PC-9 (cell line): Measurements from ENCODE around the gene EPHA1. TPM values are rescaled to one million over a fixed set of nuclear protein-coding genes. Genes with fewer than 3 reads are reported as not detected.

ENCODE experiments used
- BruUV-seq: library from RNA; stranded (reverse); fragments of 400-500 nt; replicated peaks from 2 replicates; lab custom pipeline; 2021; lab: Mats Ljungman, UMichigan
- CTCF ChIA-PET: fragments of 300-600 bp; sonication (Branson Sonifier 250); formaldehyde crosslinking; loops from one replicate; lab custom pipeline; 2022; ENCODE audit warnings: antibody characterized with exemption; lab: Charles Lee
- POLR2A ChIA-PET: fragments of 300-600 bp; sonication (Branson Sonifier 250); formaldehyde crosslinking; loops from one replicate; lab custom pipeline; 2022; ENCODE audit warnings: antibody characterized with exemption; ENCODE audit not compliant: unreplicated experiment; lab: Charles Lee
- DNase-seq, 2 experiments: peaks; one replicate each; pipeline versions ENCODE4 v3.0.0 to v3.0.0-alpha.2; 2015 to 2022; ENCODE audit warnings: mixed read lengths in 1 of 2
- H2AFZ ChIP-seq: fragments of 200-600 bp; sonication (generic); 2 replicates; pipeline ENCODE4 v1.8.1; 2017; ENCODE audit warnings: antibody characterized with exemption
- H3F3A ChIP-seq: fragments of 200-600 bp; sonication (generic); 2 replicates; pipeline ENCODE4 v1.8.1; 2017; ENCODE audit warnings: antibody characterized with exemption, mild to moderate bottlenecking, low read depth; ENCODE audit not compliant: insufficient read depth
- H3K27ac ChIP-seq: fragments of 200-600 bp; sonication (generic); 2 replicates; pipeline ENCODE4 v1.6.1; 2016; ENCODE audit warnings: mixed run types
- H3K27me3 ChIP-seq: fragments of 200-600 bp; sonication (generic); 2 replicates; pipeline ENCODE4 v1.6.1; 2016; ENCODE audit warnings: low read depth, mixed run types; ENCODE audit not compliant: insufficient read depth
- H3K36me3 ChIP-seq: fragments of 200-600 bp; sonication (generic); 2 replicates; pipeline ENCODE4 v1.6.1; 2016; ENCODE audit warnings: low read depth, mixed run types
- H3K4me1 ChIP-seq: fragments of 200-600 bp; sonication (generic); replicated peaks from 2 replicates; pipeline ENCODE4 v1.6.1; 2016; ENCODE audit warnings: mixed run types; ENCODE audit not compliant: insufficient read depth
- H3K4me2 ChIP-seq: fragments of 200-600 bp; sonication (generic); 2 replicates; pipeline ENCODE4 v1.6.1; 2017; ENCODE audit warnings: mixed run types
- H3K4me3 ChIP-seq: fragments of 200-600 bp; sonication (generic); 2 replicates; pipeline ENCODE4 v1.6.1; 2016; ENCODE audit warnings: mixed run types
- H3K79me2 ChIP-seq: fragments of 200-600 bp; sonication (generic); 2 replicates; pipeline ENCODE4 v1.6.1; 2017; ENCODE audit warnings: low read depth, mixed run types
- H3K9me2 ChIP-seq: fragments of 200-600 bp; sonication (generic); 2 replicates; pipeline ENCODE4 v1.8.1; 2017; ENCODE audit warnings: mild to moderate bottlenecking; ENCODE audit not compliant: insufficient read depth
- H3K9me3 ChIP-seq: fragments of 200-600 bp; sonication (generic); 2 replicates; pipeline ENCODE4 v1.8.1; 2016; ENCODE audit warnings: low read depth; ENCODE audit not compliant: insufficient read depth
- H4K20me1 ChIP-seq: fragments of 200-600 bp; sonication (generic); 2 replicates; pipeline ENCODE4 v1.8.1; 2017; ENCODE audit not compliant: insufficient read depth
- EZH2 ChIP-seq: fragments of 200-600 bp; sonication (generic); IDR thresholded peaks from 2 replicates; pipeline ENCODE4 v1.8.0; 2017; ENCODE audit warnings: antibody characterized with exemption, low read depth
- intact Hi-C: fragments of 100-400 bp; cut with micrococcal nuclease; formaldehyde crosslinking; loops from one replicate; pipeline ENCODE4 v1.10.0; 2022; ENCODE audit not compliant: unreplicated experiment
- total RNA-seq: library from RNA; stranded (reverse); gene quantifications from 2 replicates; pipeline ENCODE4 v1.2.3, GENCODE V29; 2021
- TF ChIP-seq, protein P1 (sequence below): fragments of 200-600 bp; sonication (generic); conservative IDR thresholded peaks from 2 replicates; pipeline ENCODE4 v1.6.1; 2017; ENCODE audit warnings: mixed run types, antibody characterized with exemption, mild to moderate bottlenecking, moderate library complexity

Gene EPHA1
- total RNA-seq, 1 experiment from 2014 or later = 35.5 TPM

DNA sequence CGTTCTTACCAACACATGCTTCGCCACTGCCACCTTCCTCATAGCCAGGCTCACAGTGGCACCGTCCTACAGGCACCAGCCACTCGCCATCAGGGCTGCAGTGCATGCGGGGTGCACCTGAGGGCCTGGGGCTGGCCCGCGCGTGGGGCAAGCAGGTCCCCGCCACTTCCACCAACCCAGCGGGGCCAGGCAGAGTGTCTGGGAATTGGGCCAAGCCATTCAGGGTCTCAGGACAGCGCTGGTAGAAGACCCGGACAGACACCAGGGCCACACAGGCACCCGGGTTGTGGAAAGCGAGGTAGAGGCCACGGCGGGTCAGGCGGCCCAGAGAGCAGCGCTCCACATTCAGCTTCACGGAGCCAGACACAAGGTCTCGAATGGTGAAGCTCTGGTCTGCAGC is 9.0 kb downstream of the EPHA1 start:
- POLR2A ChIA-PET = interaction anchor here (0.7 kb wide), 1 partner anchor 62 kb away, joined by 3 read pairs; no protein-coding TSS in a partner anchor
- no peaks in the 10 kb centered on the region for H4K20me1 ChIP-seq
- no peaks in the 10 kb centered on the region for H3K4me1 ChIP-seq
- H2AFZ ChIP-seq = no peak overlapping the region
- intact Hi-C loops = no loop called here
- H3K79me2 ChIP-seq = no peaks in the 10 kb centered on the region
- H3K4me3 ChIP-seq = no peak overlapping the region
- CTCF ChIA-PET = no interaction called here
- H3K36me3 ChIP-seq = 0 out of 2 replicates have a peak, but pooled peaks cover 2% of the 10 kb centered on the region
- no TSS peak for BruUV-seq
- no peak overlapping the region for H3K4me2 ChIP-seq
- H3F3A ChIP-seq = peaks cover 2% of the 10 kb centered on the region; the same call in 1 of the 2 replicates
- H3K27ac ChIP-seq = no peak overlapping the region
- no peak for DNase-seq
- H3K27me3 ChIP-seq = no peaks in the 10 kb centered on the region
- H3K9me2 ChIP-seq = no peaks in the 10 kb centered on the region
- H3K9me3 ChIP-seq = no peaks in the 10 kb centered on the region
- TF ChIP-seq, protein P1, sequence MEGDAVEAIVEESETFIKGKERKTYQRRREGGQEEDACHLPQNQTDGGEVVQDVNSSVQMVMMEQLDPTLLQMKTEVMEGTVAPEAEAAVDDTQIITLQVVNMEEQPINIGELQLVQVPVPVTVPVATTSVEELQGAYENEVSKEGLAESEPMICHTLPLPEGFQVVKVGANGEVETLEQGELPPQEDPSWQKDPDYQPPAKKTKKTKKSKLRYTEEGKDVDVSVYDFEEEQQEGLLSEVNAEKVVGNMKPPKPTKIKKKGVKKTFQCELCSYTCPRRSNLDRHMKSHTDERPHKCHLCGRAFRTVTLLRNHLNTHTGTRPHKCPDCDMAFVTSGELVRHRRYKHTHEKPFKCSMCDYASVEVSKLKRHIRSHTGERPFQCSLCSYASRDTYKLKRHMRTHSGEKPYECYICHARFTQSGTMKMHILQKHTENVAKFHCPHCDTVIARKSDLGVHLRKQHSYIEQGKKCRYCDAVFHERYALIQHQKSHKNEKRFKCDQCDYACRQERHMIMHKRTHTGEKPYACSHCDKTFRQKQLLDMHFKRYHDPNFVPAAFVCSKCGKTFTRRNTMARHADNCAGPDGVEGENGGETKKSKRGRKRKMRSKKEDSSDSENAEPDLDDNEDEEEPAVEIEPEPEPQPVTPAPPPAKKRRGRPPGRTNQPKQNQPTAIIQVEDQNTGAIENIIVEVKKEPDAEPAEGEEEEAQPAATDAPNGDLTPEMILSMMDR = no peak
- TF ChIP-seq EZH2 = no peak

DNA sequence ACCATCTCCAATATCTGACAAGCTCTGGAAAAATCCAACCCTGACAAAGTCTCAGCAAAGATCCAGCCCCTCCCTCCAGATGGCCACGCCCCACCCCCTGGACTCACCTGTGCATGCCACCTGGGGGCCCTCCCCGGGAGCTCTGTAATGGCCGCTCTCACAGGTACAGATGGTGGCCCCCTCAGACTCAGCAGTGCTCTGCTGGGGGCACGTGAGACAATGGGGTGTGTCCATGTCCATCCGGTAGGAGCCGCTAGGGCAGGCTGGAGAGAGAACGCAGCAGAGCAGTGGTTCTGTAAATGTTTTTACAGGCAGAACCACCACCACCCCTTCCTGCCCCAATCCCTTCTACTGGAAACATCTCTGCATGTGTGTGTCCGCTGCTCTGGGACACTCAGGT is 9.5 kb downstream of the EPHA1 start:
- H3K36me3 ChIP-seq = 0 out of 2 replicates have a peak, but pooled peaks cover 2% of the 10 kb centered on the region
- H3K9me2 ChIP-seq = no peaks in the 10 kb centered on the region
- no peak for TF ChIP-seq EZH2
- TF ChIP-seq, protein P1 = no peak
- no TSS peak for BruUV-seq
- H3K27ac ChIP-seq = no peak overlapping the region
- intact Hi-C loops = no loop called here
- no peak for DNase-seq
- CTCF ChIA-PET = no interaction called here
- no peaks in the 10 kb centered on the region for H3K9me3 ChIP-seq
- no peaks in the 10 kb centered on the region for H3K79me2 ChIP-seq
- H3K4me2 ChIP-seq = no peak overlapping the region
- POLR2A ChIA-PET = no interaction called here
- no peaks in the 10 kb centered on the region for H3K27me3 ChIP-seq
- H3K4me3 ChIP-seq = no peak overlapping the region
- no peaks in the 10 kb centered on the region for H3K4me1 ChIP-seq
- no peaks in the 10 kb centered on the region; the same call in 1 of the 2 replicates for H3F3A ChIP-seq
- no peaks in the 10 kb centered on the region for H4K20me1 ChIP-seq
- no peak overlapping the region for H2AFZ ChIP-seq

GRCh38 chr7:143398616-143399015 is 10.0 kb downstream of the EPHA1 start:
- Histone ChIP-seq H2AFZ (no peak overlapping the region), H3K9me3 (no peaks in the 10 kb centered on the region), H3K36me3 (0 out of 2 replicates have a peak, but pooled peaks cover 2% of the 10 kb centered on the region), H3K4me3 (no peak overlapping the region), H3K4me1 (no peaks in the 10 kb centered on the region), H3K27ac (no peak overlapping the region), H4K20me1 (no peaks in the 10 kb centered on the region), H3K27me3 (no peaks in the 10 kb centered on the region), H3K79me2 (no peaks in the 10 kb centered on the region), H3F3A (no peaks in the 10 kb centered on the region; the same call in 1 of the 2 replicates), H3K4me2 (no peak overlapping the region), H3K9me2 (no peaks in the 10 kb centered on the region)
- DNase-seq = no peak
- ChIA-PET CTCF (no interaction called here), POLR2A (no interaction called here)
- intact Hi-C loops = no loop called here
- TF ChIP-seq EZH2 = no peak
- TF ChIP-seq, protein P1 = no peak
- BruUV-seq = no TSS peak
